GM18867 (cell line): ENCODE measurements around the gene MYO16.

Source experiments
- ATAC-seq: cut with Tn5 transposase; IDR thresholded peaks from one replicate; pipeline ENCODE4 v1.9.1; 2021; ENCODE audit warnings: mild to moderate bottlenecking, moderate library complexity; ENCODE audit not compliant: unreplicated experiment

Gene MYO16

GRCh38 chr13:108662528-108662927, 33.1 kb downstream of the MYO16 start:
- no peak for ATAC-seq

- no peak for ATAC-seq
Observed at GRCh38 chr13:108663710-108664109, 34.3 kb downstream of the MYO16 start.

- no peak for ATAC-seq
Observed at GRCh38 chr13:108667205-108667604, 37.8 kb downstream of the MYO16 start.

GRCh38 chr13:108669381-108669780, 40.0 kb downstream of the MYO16 start:
- ATAC-seq, result no peak

GRCh38 chr13:108674346-108674745, 44.9 kb downstream of the MYO16 start:
- ATAC-seq, result no peak

GRCh38 chr13:108674771-108675170, 45.4 kb downstream of the MYO16 start:
- ATAC-seq, result no peak

- no peak for ATAC-seq
Observed at GRCh38 chr13:108676620-108677019, 47.2 kb downstream of the MYO16 start.

GRCh38 chr13:108677806-108678205, 48.4 kb downstream of the MYO16 start:
- ATAC-seq, result no peak

- ATAC-seq, result no peak
Observed at GRCh38 chr13:108680011-108680410, 50.6 kb downstream of the MYO16 start.

GRCh38 chr13:108681986-108682575, 52.7 kb downstream of the MYO16 start:
- ATAC-seq, result no peak

- no peak for ATAC-seq
Observed at GRCh38 chr13:108682714-108683113, 53.3 kb downstream of the MYO16 start.

- ATAC-seq, result no peak
Observed at GRCh38 chr13:108686027-108686426, 56.6 kb downstream of the MYO16 start.

- no peak for ATAC-seq
Observed at GRCh38 chr13:108690726-108691125, 61.3 kb downstream of the MYO16 start.

GRCh38 chr13:108700422-108701170, 71.2 kb downstream of the MYO16 start:
- no peak for ATAC-seq

GRCh38 chr13:108702171-108702570, 72.8 kb downstream of the MYO16 start:
- no peak for ATAC-seq

- ATAC-seq, result no peak
Observed at GRCh38 chr13:108705031-108705430, 75.6 kb downstream of the MYO16 start.

- no peak for ATAC-seq
Observed at GRCh38 chr13:108707584-108707983, 78.2 kb downstream of the MYO16 start.

GRCh38 chr13:108708921-108709320, 79.5 kb downstream of the MYO16 start:
- no peak for ATAC-seq

- no peak for ATAC-seq
Observed at GRCh38 chr13:108711386-108711785, 82.0 kb downstream of the MYO16 start.

- ATAC-seq, result no peak
Observed at GRCh38 chr13:108725471-108725870, 96.1 kb downstream of the MYO16 start.

GRCh38 chr13:108728370-108728769, 99.0 kb downstream of the MYO16 start:
- peak; percentile 47 for ATAC-seq

- no peak for ATAC-seq
Observed at GRCh38 chr13:108733022-108733560, 103.7 kb downstream of the MYO16 start.
